HL-60 (cell line): Measurements from ENCODE around the gene PGAM5.

Source experiments
- DNase-seq, 2 experiments: peaks; one replicate each; pipeline ENCODE4 v3.0.0-alpha.2; 2010 to 2020; ENCODE audit warnings: low read depth in 1 of 2, low spot score in 1 of 2
- H3K27ac ChIP-seq: fragments of 250-450 bp; sonication (Bioruptor Pico); replicated peaks from 2 replicates; pipeline ENCODE4 v1.5.1; 2020; ENCODE audit warnings: mild to moderate bottlenecking, moderate library complexity
- H3K27me3 ChIP-seq: fragments of 250-450 bp; sonication (Bioruptor Pico); 2 replicates; pipeline ENCODE4 v1.5.1; 2021; ENCODE audit warnings: mild to moderate bottlenecking, moderate library complexity; ENCODE audit not compliant: insufficient read depth, poor library complexity, severe bottlenecking
- H3K4me3 ChIP-seq: replicated peaks from 2 replicates; pipeline ENCODE4 v1.5.1; 2011; ENCODE audit warnings: mild to moderate bottlenecking, control low read depth, low read length; ENCODE audit not compliant: insufficient read depth
- GABPA ChIP-seq: IDR thresholded peaks from 2 replicates; pipeline ENCODE4 v1.6.1; 2012; ENCODE audit warnings: low read depth
- POLR2AphosphoS5 ChIP-seq: IDR thresholded peaks from 2 replicates; pipeline ENCODE4 v1.6.1; 2012; ENCODE audit warnings: low read depth
- SPI1 ChIP-seq: IDR thresholded peaks from 2 replicates; pipeline ENCODE4 v1.6.1; 2012; ENCODE audit warnings: low read depth, mild to moderate bottlenecking, borderline replicate concordance
- TF ChIP-seq, protein P1 (sequence below): IDR thresholded peaks from 2 replicates; pipeline ENCODE4 v1.6.1; 2012; ENCODE audit warnings: low read depth; ENCODE audit not compliant: insufficient replicate concordance
- TF ChIP-seq, protein P2 (sequence below): IDR thresholded peaks from one replicate; pipeline ENCODE4 v1.5.1; 2011; ENCODE audit warnings: low read length, control low read depth, inconsistent platforms; ENCODE audit not compliant: insufficient read depth

PGAM5 gene

DNA sequence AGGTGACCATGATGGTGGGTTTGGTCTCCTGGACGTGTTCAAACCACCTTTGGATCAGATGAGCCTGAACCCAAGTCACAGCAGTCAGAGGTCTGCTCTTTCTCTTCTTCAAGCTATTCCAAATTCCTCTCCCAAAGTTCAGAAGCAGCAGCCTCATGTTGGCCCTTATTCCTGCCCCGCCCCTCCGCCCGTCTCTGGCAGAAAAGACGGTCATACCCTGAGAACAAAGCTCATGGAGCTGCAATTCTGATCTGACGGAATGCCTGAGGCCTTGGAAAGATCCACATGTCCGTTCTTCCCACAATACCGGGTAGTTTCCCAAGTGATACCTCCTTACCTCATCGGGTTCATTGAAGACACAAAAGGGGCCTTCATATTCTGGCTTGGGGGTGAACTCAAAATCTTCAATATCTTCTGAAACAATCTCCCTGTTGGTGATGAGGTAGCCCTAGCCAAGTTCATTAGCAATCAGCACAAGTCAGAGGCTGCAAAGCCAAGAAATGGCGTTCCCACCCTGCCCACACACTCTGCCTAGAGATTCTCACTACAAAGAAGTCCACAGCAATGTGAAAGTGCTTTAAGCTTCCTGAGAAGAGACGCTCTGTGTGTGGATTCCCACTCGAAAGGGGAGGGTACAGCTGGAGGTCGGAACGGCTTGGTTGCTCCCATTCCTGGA lies 34.7 kb upstream of the PGAM5 start:
- Histone ChIP-seq H3K4me3 (no peak overlapping the region), H3K27me3 (no peaks in the 10 kb centered on the region), H3K27ac (no peak overlapping the region)
- TF ChIP-seq, protein P1, sequence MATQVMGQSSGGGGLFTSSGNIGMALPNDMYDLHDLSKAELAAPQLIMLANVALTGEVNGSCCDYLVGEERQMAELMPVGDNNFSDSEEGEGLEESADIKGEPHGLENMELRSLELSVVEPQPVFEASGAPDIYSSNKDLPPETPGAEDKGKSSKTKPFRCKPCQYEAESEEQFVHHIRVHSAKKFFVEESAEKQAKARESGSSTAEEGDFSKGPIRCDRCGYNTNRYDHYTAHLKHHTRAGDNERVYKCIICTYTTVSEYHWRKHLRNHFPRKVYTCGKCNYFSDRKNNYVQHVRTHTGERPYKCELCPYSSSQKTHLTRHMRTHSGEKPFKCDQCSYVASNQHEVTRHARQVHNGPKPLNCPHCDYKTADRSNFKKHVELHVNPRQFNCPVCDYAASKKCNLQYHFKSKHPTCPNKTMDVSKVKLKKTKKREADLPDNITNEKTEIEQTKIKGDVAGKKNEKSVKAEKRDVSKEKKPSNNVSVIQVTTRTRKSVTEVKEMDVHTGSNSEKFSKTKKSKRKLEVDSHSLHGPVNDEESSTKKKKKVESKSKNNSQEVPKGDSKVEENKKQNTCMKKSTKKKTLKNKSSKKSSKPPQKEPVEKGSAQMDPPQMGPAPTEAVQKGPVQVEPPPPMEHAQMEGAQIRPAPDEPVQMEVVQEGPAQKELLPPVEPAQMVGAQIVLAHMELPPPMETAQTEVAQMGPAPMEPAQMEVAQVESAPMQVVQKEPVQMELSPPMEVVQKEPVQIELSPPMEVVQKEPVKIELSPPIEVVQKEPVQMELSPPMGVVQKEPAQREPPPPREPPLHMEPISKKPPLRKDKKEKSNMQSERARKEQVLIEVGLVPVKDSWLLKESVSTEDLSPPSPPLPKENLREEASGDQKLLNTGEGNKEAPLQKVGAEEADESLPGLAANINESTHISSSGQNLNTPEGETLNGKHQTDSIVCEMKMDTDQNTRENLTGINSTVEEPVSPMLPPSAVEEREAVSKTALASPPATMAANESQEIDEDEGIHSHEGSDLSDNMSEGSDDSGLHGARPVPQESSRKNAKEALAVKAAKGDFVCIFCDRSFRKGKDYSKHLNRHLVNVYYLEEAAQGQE: no peak
- TF ChIP-seq SPI1 (no peak), GABPA (no peak), POLR2AphosphoS5 (no peak)
- TF ChIP-seq, protein P2, sequence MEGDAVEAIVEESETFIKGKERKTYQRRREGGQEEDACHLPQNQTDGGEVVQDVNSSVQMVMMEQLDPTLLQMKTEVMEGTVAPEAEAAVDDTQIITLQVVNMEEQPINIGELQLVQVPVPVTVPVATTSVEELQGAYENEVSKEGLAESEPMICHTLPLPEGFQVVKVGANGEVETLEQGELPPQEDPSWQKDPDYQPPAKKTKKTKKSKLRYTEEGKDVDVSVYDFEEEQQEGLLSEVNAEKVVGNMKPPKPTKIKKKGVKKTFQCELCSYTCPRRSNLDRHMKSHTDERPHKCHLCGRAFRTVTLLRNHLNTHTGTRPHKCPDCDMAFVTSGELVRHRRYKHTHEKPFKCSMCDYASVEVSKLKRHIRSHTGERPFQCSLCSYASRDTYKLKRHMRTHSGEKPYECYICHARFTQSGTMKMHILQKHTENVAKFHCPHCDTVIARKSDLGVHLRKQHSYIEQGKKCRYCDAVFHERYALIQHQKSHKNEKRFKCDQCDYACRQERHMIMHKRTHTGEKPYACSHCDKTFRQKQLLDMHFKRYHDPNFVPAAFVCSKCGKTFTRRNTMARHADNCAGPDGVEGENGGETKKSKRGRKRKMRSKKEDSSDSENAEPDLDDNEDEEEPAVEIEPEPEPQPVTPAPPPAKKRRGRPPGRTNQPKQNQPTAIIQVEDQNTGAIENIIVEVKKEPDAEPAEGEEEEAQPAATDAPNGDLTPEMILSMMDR: no peak
- DNase-seq: no peak

DNA sequence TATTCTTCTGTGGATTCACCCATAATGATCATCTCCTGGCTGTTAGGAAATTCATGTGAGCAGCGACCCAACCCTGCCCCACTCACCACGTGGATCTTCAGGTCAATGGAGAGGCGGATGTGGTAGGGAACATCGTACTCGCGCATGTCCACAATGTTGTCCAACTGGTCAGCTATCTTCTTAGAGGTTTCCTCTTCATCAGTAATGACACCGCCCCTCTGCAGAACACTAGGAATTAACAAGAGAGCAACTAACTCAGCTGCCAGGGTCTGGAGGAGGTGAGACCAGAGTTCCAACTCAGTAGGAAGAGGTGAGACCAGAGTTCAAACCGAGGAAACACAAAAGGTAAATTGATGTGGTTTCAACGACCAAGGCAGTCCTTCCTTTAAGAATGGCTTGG lies 33.1 kb upstream of the PGAM5 start:
- no peaks in the 10 kb centered on the region for H3K27me3 ChIP-seq
- DNase-seq: no peak
- TF ChIP-seq POLR2AphosphoS5 (no peak), SPI1 (no peak), GABPA (no peak)
- TF ChIP-seq, protein P1: no peak
- TF ChIP-seq, protein P2: no peak
- no peak overlapping the region for H3K27ac ChIP-seq
- no peak overlapping the region for H3K4me3 ChIP-seq

DNA sequence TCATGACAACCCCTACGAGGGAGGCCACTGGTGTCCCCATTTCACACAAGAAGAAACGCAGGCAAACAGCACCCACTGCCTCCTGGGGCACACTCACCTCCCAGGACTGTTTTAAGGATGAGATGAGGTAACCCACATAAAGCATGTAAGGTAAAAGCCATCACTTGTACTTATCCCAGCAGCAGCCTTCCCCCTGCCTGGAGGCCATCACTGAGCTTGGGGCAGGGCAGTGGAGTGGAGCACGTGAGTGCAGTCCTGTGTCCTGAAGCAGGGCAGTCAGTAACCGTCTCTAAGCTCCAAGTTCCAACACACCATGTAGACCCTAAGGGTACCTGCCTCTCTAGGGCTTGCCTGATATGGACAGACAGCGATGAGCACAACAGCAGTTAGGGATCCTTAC lies 25.2 kb upstream of the PGAM5 start:
- TF ChIP-seq SPI1: no peak
- Histone ChIP-seq H3K4me3 (no peak overlapping the region), H3K27ac (no peak overlapping the region), H3K27me3 (no peaks in the 10 kb centered on the region)
- DNase-seq: no peak

DNA sequence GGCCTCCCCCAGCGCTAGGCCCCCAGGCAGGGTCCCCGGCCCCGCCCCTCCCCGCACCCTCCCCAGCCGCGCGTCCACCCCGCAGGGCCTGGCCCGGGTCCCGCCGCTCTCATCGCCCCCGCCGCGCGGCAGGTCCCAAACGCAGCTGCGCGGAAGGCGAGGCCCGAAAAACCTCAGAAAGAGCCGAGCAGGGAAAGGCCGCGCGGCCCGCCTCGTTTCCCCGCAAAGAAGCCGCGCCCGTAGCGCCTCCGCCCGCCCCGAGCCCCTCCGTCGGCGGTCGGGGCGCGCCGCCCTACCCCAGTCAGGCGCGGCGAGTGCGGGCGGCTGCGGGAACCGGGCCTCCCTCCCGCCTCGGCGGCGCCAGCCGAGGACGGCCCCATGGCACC lies 23.8 kb upstream of the PGAM5 start:
- H3K27me3 ChIP-seq: no peaks in the 10 kb centered on the region
- H3K27ac ChIP-seq: peak overlapping the region; percentile 82
- no peak for TF ChIP-seq GABPA
- TF ChIP-seq SPI1: no peak
- TF ChIP-seq, protein P2: no peak
- TF ChIP-seq, protein P1: no peak
- TF ChIP-seq POLR2AphosphoS5: no peak
- peak in 1 of 2 experiments; percentile 21 for DNase-seq
- H3K4me3 ChIP-seq: peak overlapping the region; percentile 71
